ACHN (cell line): ENCODE results near the gene NUCB1.
"Not testable (repeated sequence)": the region's sequence is repeated elsewhere in the genome, so short reads cannot be mapped to it uniquely, and the experiment has no call there.

Source experiments
- DNase-seq: peaks from one replicate; pipeline ENCODE4 v3.0.0-alpha.2; 2015
- in situ Hi-C: cut with HindIII; loops from 2 replicates; pipeline ENCODE4 v1.10.0; 2017; ENCODE audit warnings: low sequenced_read_pairs, low pct_ligation_motif_present, low pct_unique_long_range_greater_than_20kb

Gene NUCB1

GRCh38 chr19:48873476-48874302, 26.4 kb upstream of the NUCB1 start:
- no peak for DNase-seq
- in situ Hi-C loops = no loop called here

GRCh38 chr19:48874303-48875135, 25.6 kb upstream of the NUCB1 start:
- in situ Hi-C loops = no loop called here
- DNase-seq = peak; percentile 55

GRCh38 chr19:48876043-48876981, 23.8 kb upstream of the NUCB1 start:
- in situ Hi-C loops = not testable (repeated sequence)
- DNase-seq = peak; percentile 42

- in situ Hi-C loops = no loop called here
- no peak for DNase-seq
Observed at GRCh38 chr19:48877855-48878195, 22.3 kb upstream of the NUCB1 start.

- DNase-seq = no peak
- in situ Hi-C loops = no loop called here
Observed at GRCh38 chr19:48878196-48879024, 21.7 kb upstream of the NUCB1 start.

GRCh38 chr19:48879025-48879637, 21.0 kb upstream of the NUCB1 start:
- no peak for DNase-seq
- in situ Hi-C loops = no loop called here

- DNase-seq, in situ Hi-C loops: not testable (repeated sequence)
Observed at GRCh38 chr19:48879696-48880095, 20.4 kb upstream of the NUCB1 start.

GRCh38 chr19:48881741-48882657, 18.1 kb upstream of the NUCB1 start:
- DNase-seq = peak; percentile 43
- in situ Hi-C loops = no loop called here

- in situ Hi-C loops = no loop called here
- no peak for DNase-seq
Observed at GRCh38 chr19:48883726-48884125, 16.4 kb upstream of the NUCB1 start.

- in situ Hi-C loops = no loop called here
Observed at GRCh38 chr19:48887861-48888612, 12.1 kb upstream of the NUCB1 start.

GRCh38 chr19:48889496-48889895, 10.6 kb upstream of the NUCB1 start:
- in situ Hi-C loops = not testable (repeated sequence)

More at GRCh38 chr19:48887861-48888612, 12.1 kb upstream of the NUCB1 start:
- no peak for DNase-seq

GRCh38 chr19:48890551-48890950, 9.6 kb upstream of the NUCB1 start:
- DNase-seq = no peak
- in situ Hi-C loops = no loop called here

More at GRCh38 chr19:48889496-48889895, 10.6 kb upstream of the NUCB1 start:
- DNase-seq = not testable (repeated sequence)

GRCh38 chr19:48895226-48895625, 4.9 kb upstream of the NUCB1 start:
- in situ Hi-C loops = no loop called here
- DNase-seq = no peak

- in situ Hi-C loops = no loop called here
Observed at GRCh38 chr19:48896191-48896720, 3.9 kb upstream of the NUCB1 start.

GRCh38 chr19:48897181-48897580, 2.9 kb upstream of the NUCB1 start:
- in situ Hi-C loops = no loop called here
- DNase-seq = no peak

More at GRCh38 chr19:48896191-48896720, 3.9 kb upstream of the NUCB1 start:
- DNase-seq = no peak

- in situ Hi-C loops, DNase-seq: not testable (repeated sequence)
Observed at GRCh38 chr19:48899386-48899749, 744 bp upstream of the NUCB1 start.
